ENCODE results near the gene NLRC5.

GRCh38 chr16:56943761-56944375, 45.5 kb upstream of the NLRC5 start:
- TF ChIP-seq CTCF (IDR thresholded peaks at IDR 0.05; ENCODE audit: low read length) (no peak), EZH2 (IDR thresholded peaks at IDR 0.05; ENCODE audit: borderline replicate concordance, low read length) (no peak)

Data from OCI-LY1 (cell line).